ENCODE results near the gene AGTRAP. TPM values are rescaled to one million over a fixed set of nuclear protein-coding genes. Genes with fewer than 3 reads are reported as not detected.

The AGTRAP gene
- total and polyA plus RNA-seq, 9 of the 15 experiments (the other 6 are each of a cell fraction or from before 2014, with no cell fraction given): 26.8 to 105 (median 57.5) TPM

GRCh38 chr1:11787804-11788436, 52.0 kb downstream of the AGTRAP start (continued):
- TF ChIP-seq CUX1 (CRISPR knock-in tag; IDR thresholded peaks at IDR 0.05) (no peak), ZBTB8A (IDR thresholded peaks at IDR 0.05; ENCODE audit: partially characterized antibody) (no peak), ZBTB17 (CRISPR knock-in tag; IDR thresholded peaks at IDR 0.05) (0 out of 2 replicates have a peak, but pooled peaks have one; percentile 10), SAFB2 (IDR thresholded peaks at IDR 0.05; ENCODE audit: borderline replicate concordance, low read depth, low read length, severe bottlenecking) (no peak), ZNF699 (CRISPR knock-in tag; IDR thresholded peaks at IDR 0.05; ENCODE audit: insufficient replicate concordance) (no peak), ZNF133 (CRISPR knock-in tag; IDR thresholded peaks at IDR 0.05) (no peak), BRF1 (IDR thresholded peaks at IDR 0.05; ENCODE audit: borderline replicate concordance, extremely low read depth, insufficient read length) (no peak), RBM25 (IDR thresholded peaks at IDR 0.05; ENCODE audit: low read depth, low read length, severe bottlenecking) (no peak), KAT8 (IDR thresholded peaks at IDR 0.05; ENCODE audit: low read depth) (no peak), ZKSCAN8 (CRISPR knock-in tag; IDR thresholded peaks at IDR 0.05) (no peak)
- TF ChIP-seq, protein P1, sequence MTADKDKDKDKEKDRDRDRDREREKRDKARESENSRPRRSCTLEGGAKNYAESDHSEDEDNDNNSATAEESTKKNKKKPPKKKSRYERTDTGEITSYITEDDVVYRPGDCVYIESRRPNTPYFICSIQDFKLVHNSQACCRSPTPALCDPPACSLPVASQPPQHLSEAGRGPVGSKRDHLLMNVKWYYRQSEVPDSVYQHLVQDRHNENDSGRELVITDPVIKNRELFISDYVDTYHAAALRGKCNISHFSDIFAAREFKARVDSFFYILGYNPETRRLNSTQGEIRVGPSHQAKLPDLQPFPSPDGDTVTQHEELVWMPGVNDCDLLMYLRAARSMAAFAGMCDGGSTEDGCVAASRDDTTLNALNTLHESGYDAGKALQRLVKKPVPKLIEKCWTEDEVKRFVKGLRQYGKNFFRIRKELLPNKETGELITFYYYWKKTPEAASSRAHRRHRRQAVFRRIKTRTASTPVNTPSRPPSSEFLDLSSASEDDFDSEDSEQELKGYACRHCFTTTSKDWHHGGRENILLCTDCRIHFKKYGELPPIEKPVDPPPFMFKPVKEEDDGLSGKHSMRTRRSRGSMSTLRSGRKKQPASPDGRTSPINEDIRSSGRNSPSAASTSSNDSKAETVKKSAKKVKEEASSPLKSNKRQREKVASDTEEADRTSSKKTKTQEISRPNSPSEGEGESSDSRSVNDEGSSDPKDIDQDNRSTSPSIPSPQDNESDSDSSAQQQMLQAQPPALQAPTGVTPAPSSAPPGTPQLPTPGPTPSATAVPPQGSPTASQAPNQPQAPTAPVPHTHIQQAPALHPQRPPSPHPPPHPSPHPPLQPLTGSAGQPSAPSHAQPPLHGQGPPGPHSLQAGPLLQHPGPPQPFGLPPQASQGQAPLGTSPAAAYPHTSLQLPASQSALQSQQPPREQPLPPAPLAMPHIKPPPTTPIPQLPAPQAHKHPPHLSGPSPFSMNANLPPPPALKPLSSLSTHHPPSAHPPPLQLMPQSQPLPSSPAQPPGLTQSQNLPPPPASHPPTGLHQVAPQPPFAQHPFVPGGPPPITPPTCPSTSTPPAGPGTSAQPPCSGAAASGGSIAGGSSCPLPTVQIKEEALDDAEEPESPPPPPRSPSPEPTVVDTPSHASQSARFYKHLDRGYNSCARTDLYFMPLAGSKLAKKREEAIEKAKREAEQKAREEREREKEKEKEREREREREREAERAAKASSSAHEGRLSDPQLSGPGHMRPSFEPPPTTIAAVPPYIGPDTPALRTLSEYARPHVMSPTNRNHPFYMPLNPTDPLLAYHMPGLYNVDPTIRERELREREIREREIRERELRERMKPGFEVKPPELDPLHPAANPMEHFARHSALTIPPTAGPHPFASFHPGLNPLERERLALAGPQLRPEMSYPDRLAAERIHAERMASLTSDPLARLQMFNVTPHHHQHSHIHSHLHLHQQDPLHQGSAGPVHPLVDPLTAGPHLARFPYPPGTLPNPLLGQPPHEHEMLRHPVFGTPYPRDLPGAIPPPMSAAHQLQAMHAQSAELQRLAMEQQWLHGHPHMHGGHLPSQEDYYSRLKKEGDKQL (CRISPR knock-in tag; IDR thresholded peaks at IDR 0.05; ENCODE audit: borderline replicate concordance): no peak
- TF ChIP-seq, protein P2, sequence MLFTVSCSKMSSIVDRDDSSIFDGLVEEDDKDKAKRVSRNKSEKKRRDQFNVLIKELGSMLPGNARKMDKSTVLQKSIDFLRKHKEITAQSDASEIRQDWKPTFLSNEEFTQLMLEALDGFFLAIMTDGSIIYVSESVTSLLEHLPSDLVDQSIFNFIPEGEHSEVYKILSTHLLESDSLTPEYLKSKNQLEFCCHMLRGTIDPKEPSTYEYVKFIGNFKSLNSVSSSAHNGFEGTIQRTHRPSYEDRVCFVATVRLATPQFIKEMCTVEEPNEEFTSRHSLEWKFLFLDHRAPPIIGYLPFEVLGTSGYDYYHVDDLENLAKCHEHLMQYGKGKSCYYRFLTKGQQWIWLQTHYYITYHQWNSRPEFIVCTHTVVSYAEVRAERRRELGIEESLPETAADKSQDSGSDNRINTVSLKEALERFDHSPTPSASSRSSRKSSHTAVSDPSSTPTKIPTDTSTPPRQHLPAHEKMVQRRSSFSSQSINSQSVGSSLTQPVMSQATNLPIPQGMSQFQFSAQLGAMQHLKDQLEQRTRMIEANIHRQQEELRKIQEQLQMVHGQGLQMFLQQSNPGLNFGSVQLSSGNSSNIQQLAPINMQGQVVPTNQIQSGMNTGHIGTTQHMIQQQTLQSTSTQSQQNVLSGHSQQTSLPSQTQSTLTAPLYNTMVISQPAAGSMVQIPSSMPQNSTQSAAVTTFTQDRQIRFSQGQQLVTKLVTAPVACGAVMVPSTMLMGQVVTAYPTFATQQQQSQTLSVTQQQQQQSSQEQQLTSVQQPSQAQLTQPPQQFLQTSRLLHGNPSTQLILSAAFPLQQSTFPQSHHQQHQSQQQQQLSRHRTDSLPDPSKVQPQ (CRISPR knock-in tag; IDR thresholded peaks at IDR 0.05; ENCODE audit: borderline replicate concordance): no peak
